A549 (cell line): ENCODE results near the gene CCDC40. TPM values are rescaled to one million over a fixed set of nuclear protein-coding genes. Genes with fewer than 3 reads are reported as not detected.
A peak's percentile ranks its signal among the peaks of the same experiment; 100 is the strongest.

Source experiments
- ATAC-seq, 2 experiments: fragments of 200-7000 bp in 1 of 2; fragments of >200 bp in 1 of 2; cut with Nextera tagmentation in 1 of 2; cut with Tn5 transposase in 1 of 2; 3 replicates each; pipeline versions ENCODE4 v1.8.0 to v1.9.1; 2018 to 2020; ENCODE audit warnings: mild to moderate bottlenecking in 1 of 2, moderate library complexity in 1 of 2
- CTCF ChIA-PET: fragments of 300-600 bp; sonication (Branson Sonifier 250); formaldehyde crosslinking; extraction: SDS; loops from one replicate; lab custom pipeline; 2021; ENCODE audit warnings: antibody characterized with exemption, inconsistent platforms; lab: Yijun Ruan, JAX
- POLR2A ChIA-PET: fragments of 350-600 bp; formaldehyde crosslinking; extraction: SDS; loops from one replicate; lab custom pipeline; 2021; ENCODE audit warnings: antibody characterized with exemption, inconsistent platforms; lab: Yijun Ruan, JAX
- DNase-seq, 2 experiments: peaks; one replicate each; pipeline versions ENCODE4 v3.0.0 to v3.0.0-alpha.2; 2011 to 2016; ENCODE audit warnings: low read depth in 1 of 2, low spot score in 1 of 2
- FAIRE-seq: peaks from 2 replicates; lab custom pipeline; 2011; peaks lifted over from hg19 to GRCh38; lab: Jason Lieb, UNC
- H3K27ac ChIP-seq, 2 experiments: fragments of >200 bp; sonication (Bioruptor Twin); formaldehyde crosslinking; 3 replicates each; pipeline ENCODE4 v1.5.1; 2016 to 2017
- H3K4me1 ChIP-seq: fragments of >200 bp; sonication (Bioruptor Twin); formaldehyde crosslinking; 3 replicates; pipeline ENCODE4 v1.6.1; 2016
- H3K4me2 ChIP-seq: fragments of >200 bp; sonication (Bioruptor Twin); formaldehyde crosslinking; 3 replicates; pipeline ENCODE4 v1.6.1; 2016
- H3K4me3 ChIP-seq: fragments of >200 bp; sonication (Bioruptor Twin); formaldehyde crosslinking; 3 replicates; pipeline ENCODE4 v1.5.1; 2016
- H3K9me3 ChIP-seq: fragments of >200 bp; sonication (Bioruptor Twin); formaldehyde crosslinking; 3 replicates; pipeline ENCODE4 v1.6.1; 2016
- ATOH8 ChIP-seq: fragments of 250-450 bp; sonication (Bioruptor Pico); IDR thresholded peaks from 2 replicates; pipeline ENCODE4 v1.5.0; 2020; ENCODE audit warnings: low read depth, mild to moderate bottlenecking, moderate library complexity
- CBX2 ChIP-seq: fragments of 200-600 bp; sonication (generic); IDR thresholded peaks from 2 replicates; pipeline ENCODE4 v1.6.1; 2016; ENCODE audit warnings: low read depth, mild to moderate bottlenecking, borderline replicate concordance
- CHD4 ChIP-seq: fragments of 200-600 bp; sonication (generic); IDR thresholded peaks from 2 replicates; pipeline ENCODE4 v1.6.1; 2016; ENCODE audit warnings: antibody characterized with exemption, mild to moderate bottlenecking, borderline replicate concordance
- GATA3 ChIP-seq: IDR thresholded peaks from 2 replicates; pipeline ENCODE4 v1.6.1; 2012; ENCODE audit warnings: borderline replicate concordance
- HES2 ChIP-seq: fragments of >200 bp; sonication (Bioruptor Twin); formaldehyde crosslinking; IDR thresholded peaks from 2 replicates; pipeline ENCODE4 v1.6.1; 2016
- HMGXB4 ChIP-seq: fragments of 250-450 bp; sonication (Bioruptor Pico); IDR thresholded peaks from 2 replicates; pipeline ENCODE4 v1.5.0; 2021; ENCODE audit warnings: mild to moderate bottlenecking, moderate library complexity, borderline replicate concordance
- HOXA7 ChIP-seq: fragments of 250-450 bp; sonication (Bioruptor Pico); IDR thresholded peaks from 2 replicates; pipeline ENCODE4 v1.5.0; 2020; ENCODE audit warnings: mild to moderate bottlenecking, moderate library complexity
- HOXB13 ChIP-seq: fragments of 250-450 bp; sonication (Bioruptor Pico); IDR thresholded peaks from 2 replicates; pipeline ENCODE4 v1.5.0; 2020; ENCODE audit warnings: low read depth, mild to moderate bottlenecking, moderate library complexity
- KDM1A ChIP-seq: fragments of 200-600 bp; sonication (generic); IDR thresholded peaks from 2 replicates; pipeline ENCODE4 v1.6.1; 2016; ENCODE audit warnings: low read depth, mild to moderate bottlenecking
- MAFK ChIP-seq: fragments of 450-650 bp; IDR thresholded peaks from 2 replicates; pipeline ENCODE4 v1.6.1; 2014; ENCODE audit not compliant: partially characterized antibody
- NPAS2 ChIP-seq: fragments of 250-450 bp; sonication (Bioruptor Pico); IDR thresholded peaks from 2 replicates; pipeline ENCODE4 v1.8.0; 2022; ENCODE audit warnings: mild to moderate bottlenecking, moderate library complexity, borderline replicate concordance
- RARB ChIP-seq: fragments of 250-450 bp; sonication (Bioruptor Pico); IDR thresholded peaks from 2 replicates; pipeline ENCODE4 v1.8.0; 2021; ENCODE audit warnings: mild to moderate bottlenecking, moderate library complexity
- REST ChIP-seq: fragments of 200-600 bp; sonication (generic); IDR thresholded peaks from 2 replicates; pipeline ENCODE4 v1.6.1; 2016; ENCODE audit warnings: antibody characterized with exemption, mild to moderate bottlenecking, moderate library complexity
- TFCP2L1 ChIP-seq: fragments of 250-450 bp; sonication (Bioruptor Pico); IDR thresholded peaks from 2 replicates; pipeline ENCODE4 v1.5.0; 2021; ENCODE audit warnings: mild to moderate bottlenecking
- TP53 ChIP-seq: fragments of 250-450 bp; sonication (Bioruptor Pico); IDR thresholded peaks from 2 replicates; pipeline ENCODE4 v1.5.0; 2021; ENCODE audit warnings: mild to moderate bottlenecking, moderate library complexity
- ZNF302 ChIP-seq: fragments of 250-450 bp; sonication (Bioruptor Pico); IDR thresholded peaks from 2 replicates; pipeline ENCODE4 v1.9.0; 2021; ENCODE audit warnings: inconsistent platforms, mild to moderate bottlenecking, moderate library complexity
- ZSCAN20 ChIP-seq: fragments of 250-450 bp; sonication (Bioruptor Pico); IDR thresholded peaks from 2 replicates; pipeline ENCODE4 v1.8.0; 2022; ENCODE audit warnings: mild to moderate bottlenecking, moderate library complexity
- WGBS: methylation state at CpG from one replicate; pipeline ENCODE4 v1.1.6; 2017; ENCODE audit errors: missing lambda C conversion rate; 5-methylcytosine and 5-hydroxymethylcytosine counted together
- polyA plus RNA-seq, 4 experiments: library from polyadenylated mRNA; depleted of rRNA in 3 of 4; stranded (reverse); fragments of >200 nt; fragmentation: RNase III in 1 of 4; extraction: RNeasy Plus Mini Kit Qiagen cat#74134 plus additional on column Dnase treatment in 1 of 4; gene quantifications; 2 replicates in 3 of 4; 3 replicates in 1 of 4; pipeline ENCODE4 v1.2.3, GENCODE V29; 2011 to 2017

The CCDC40 gene
- polyA plus RNA-seq, 2 of the 4 experiments (the other 2 are of a cell fraction): 5.9 to 11.3 TPM

GRCh38 chr17:80097844-80098691 lies 61.6 kb downstream of the CCDC40 start:
- POLR2A ChIA-PET: interaction anchor here (0.7 kb wide), 1 partner anchor 291 kb away, joined by 5 read pairs; no protein-coding TSS in a partner anchor
- H3K27ac ChIP-seq: no peak overlapping the region
- DNase-seq (no peak), FAIRE-seq (no peak), ATAC-seq (no peak)
- H3K4me1 ChIP-seq: peaks cover 11% of the 10 kb centered on the region
- no peaks in the 10 kb centered on the region for H3K9me3 ChIP-seq
- 84% methylated on average over 23 of the region's 23 CpGs for WGBS
- H3K4me2 ChIP-seq: no peak overlapping the region
- H3K4me3 ChIP-seq: no peak overlapping the region
- CTCF ChIA-PET: interaction anchor here (0.7 to 8.0 kb wide), 3 partner anchors 12 to 16 kb away, joined by 3 to 176 read pairs (median 63); no protein-coding TSS in a partner anchor
- no peak for TF ChIP-seq REST
- TF ChIP-seq TP53 (CRISPR knock-in tag): no peak
- TF ChIP-seq RARB: no peak
- TF ChIP-seq NPAS2 (CRISPR knock-in tag): no peak
- no peak for TF ChIP-seq ATOH8 (CRISPR knock-in tag)
- no peak for TF ChIP-seq ZNF302 (CRISPR knock-in tag)
- TF ChIP-seq ZSCAN20 (CRISPR knock-in tag): no peak
- no peak for TF ChIP-seq HOXA7 (CRISPR knock-in tag)
- no peak for TF ChIP-seq HES2
- TF ChIP-seq KDM1A: no peak
- no peak for TF ChIP-seq CHD4
- no peak for TF ChIP-seq HMGXB4
- TF ChIP-seq GATA3: no peak
- TF ChIP-seq CBX2: no peak
- no peak for TF ChIP-seq HOXB13
- no peak for TF ChIP-seq TFCP2L1 (CRISPR knock-in tag)
- TF ChIP-seq, all 56 proteins: peak for 0

GRCh38 chr17:80099291-80100034 lies 63.0 kb downstream of the CCDC40 start:
- POLR2A ChIA-PET: no interaction called here

More at GRCh38 chr17:80099291-80100034, 63.0 kb downstream of the CCDC40 start:
- no peak overlapping the region for H3K4me2 ChIP-seq
- CTCF ChIA-PET: interaction anchor here (2.6 to 4.9 kb wide), 5 partner anchors 13 to 153 kb away, joined by 9 to 176 read pairs (median 60); no protein-coding TSS in a partner anchor
- H3K27ac ChIP-seq: no peak overlapping the region; a peak in 1 of 6 replicates
- H3K4me1 ChIP-seq: peaks cover 11% of the 10 kb centered on the region
- no peaks in the 10 kb centered on the region for H3K9me3 ChIP-seq
- no peak for DNase-seq
- TF ChIP-seq RARB (no peak), MAFK (peak; percentile 65)
- TF ChIP-seq, all 56 proteins: peak for 1
- no peak overlapping the region for H3K4me3 ChIP-seq
- no peak for FAIRE-seq
- no peak for ATAC-seq
- WGBS: 86% methylated on average over 27 of the region's 27 CpGs
